ENCODE measurements around the gene SCUBE1. TPM values are rescaled to one million over a fixed set of nuclear protein-coding genes. Genes with fewer than 3 reads are reported as not detected.
A peak's percentile ranks its signal among the peaks of the same experiment; 100 is the strongest.

The SCUBE1 gene
- total and polyA plus RNA-seq, 2 experiments from 2014 or later, result 0.81 to 3.2 TPM

DNA sequence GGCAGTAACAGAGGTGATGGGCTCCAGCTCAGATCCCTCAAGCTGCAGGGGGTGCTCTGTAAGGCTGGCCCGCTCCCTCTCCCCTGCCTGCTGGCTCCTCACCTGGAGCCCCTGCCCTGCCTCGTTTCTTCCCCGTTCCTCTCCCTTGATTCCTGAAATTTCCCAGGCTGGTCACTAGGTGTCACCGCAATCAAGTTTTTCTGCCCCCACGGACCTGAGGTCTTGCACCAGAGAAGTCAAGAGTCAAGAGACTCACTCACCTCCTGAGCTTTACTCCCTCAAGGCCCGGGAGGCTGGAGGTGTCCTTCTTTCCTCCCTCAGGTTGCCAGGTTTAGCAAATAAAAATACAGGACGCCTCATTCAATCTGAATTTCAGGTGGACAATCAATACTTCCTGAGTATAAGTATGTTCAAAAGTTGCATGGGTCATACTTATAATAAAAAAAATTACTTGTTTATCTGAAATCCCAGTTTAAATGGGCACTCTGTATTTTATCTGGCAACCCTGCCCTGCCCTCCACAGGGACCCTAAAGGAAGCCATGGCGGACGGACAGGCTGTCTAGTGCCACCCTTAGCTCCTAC lies 69.2 kb downstream of the SCUBE1 start:
- Histone ChIP-seq H3K36me3 (ENCODE audit: insufficient read depth) (no peaks in the 10 kb centered on the region), H3K27me3 (ENCODE audit: insufficient read depth) (no peaks in the 10 kb centered on the region), H3K4me3 (no peak overlapping the region), H3K4me2 (no peak overlapping the region), H3K4me1 (ENCODE audit: insufficient read depth) (peaks cover 13% of the 10 kb centered on the region), H3K27ac (ENCODE audit: low read depth) (no peak overlapping the region), H3K9me2 (ENCODE audit: insufficient read depth) (no peaks in the 10 kb centered on the region), H4K20me1 (replicated peaks; ENCODE audit: insufficient read depth) (no peaks in the 10 kb centered on the region), H2AFZ (no peak overlapping the region), H3F3A (replicated peaks; ENCODE audit: low read depth) (no peaks in the 10 kb centered on the region), H3K79me2 (replicated peaks; ENCODE audit: insufficient read depth) (no peaks in the 10 kb centered on the region)
- Mint-ChIP-seq H3K4me1 (peaks cover 41% of the 10 kb centered on the region), H3K27ac (no peak overlapping the region), H3K36me3 (ENCODE audit: low read depth) (no peaks in the 10 kb centered on the region), H3K4me3 (no peak overlapping the region; the same call in 2 of the 3 replicates), H3K27me3 (ENCODE audit: insufficient read depth, low read depth, poor library complexity) (peaks cover 11% of the 10 kb centered on the region), H3K9me3 (no peaks in the 10 kb centered on the region)
- TF ChIP-seq, protein P1, sequence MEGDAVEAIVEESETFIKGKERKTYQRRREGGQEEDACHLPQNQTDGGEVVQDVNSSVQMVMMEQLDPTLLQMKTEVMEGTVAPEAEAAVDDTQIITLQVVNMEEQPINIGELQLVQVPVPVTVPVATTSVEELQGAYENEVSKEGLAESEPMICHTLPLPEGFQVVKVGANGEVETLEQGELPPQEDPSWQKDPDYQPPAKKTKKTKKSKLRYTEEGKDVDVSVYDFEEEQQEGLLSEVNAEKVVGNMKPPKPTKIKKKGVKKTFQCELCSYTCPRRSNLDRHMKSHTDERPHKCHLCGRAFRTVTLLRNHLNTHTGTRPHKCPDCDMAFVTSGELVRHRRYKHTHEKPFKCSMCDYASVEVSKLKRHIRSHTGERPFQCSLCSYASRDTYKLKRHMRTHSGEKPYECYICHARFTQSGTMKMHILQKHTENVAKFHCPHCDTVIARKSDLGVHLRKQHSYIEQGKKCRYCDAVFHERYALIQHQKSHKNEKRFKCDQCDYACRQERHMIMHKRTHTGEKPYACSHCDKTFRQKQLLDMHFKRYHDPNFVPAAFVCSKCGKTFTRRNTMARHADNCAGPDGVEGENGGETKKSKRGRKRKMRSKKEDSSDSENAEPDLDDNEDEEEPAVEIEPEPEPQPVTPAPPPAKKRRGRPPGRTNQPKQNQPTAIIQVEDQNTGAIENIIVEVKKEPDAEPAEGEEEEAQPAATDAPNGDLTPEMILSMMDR (conservative IDR thresholded peaks at IDR 0.05; ENCODE audit: low read depth in 2 of 2), result peak; percentile 80 to 95
- TF ChIP-seq JUNB (IDR thresholded peaks at IDR 0.05; ENCODE audit: unreplicated experiment), result no peak
- ATAC-seq (peak; percentile 63), DNase-seq (ENCODE audit: low spot score) (peak; percentile 84)

GRCh38 chr22:43272869-43273318 lies 70.3 kb downstream of the SCUBE1 start:
- Histone ChIP-seq H3K4me1 (ENCODE audit: insufficient read depth) (peaks cover 10% of the 10 kb centered on the region), H3K27me3 (ENCODE audit: insufficient read depth) (no peaks in the 10 kb centered on the region), H2AFZ (no peak overlapping the region), H3K4me3 (no peak overlapping the region), H3K36me3 (ENCODE audit: insufficient read depth) (no peaks in the 10 kb centered on the region), H3F3A (replicated peaks; ENCODE audit: low read depth) (no peaks in the 10 kb centered on the region), H3K27ac (ENCODE audit: low read depth) (no peak overlapping the region), H3K4me2 (no peak overlapping the region), H3K79me2 (replicated peaks; ENCODE audit: insufficient read depth) (no peaks in the 10 kb centered on the region), H4K20me1 (replicated peaks; ENCODE audit: insufficient read depth) (no peaks in the 10 kb centered on the region), H3K9me2 (ENCODE audit: insufficient read depth) (no peaks in the 10 kb centered on the region)
- TF ChIP-seq CREB1 (CRISPR knock-in tag; IDR thresholded peaks at IDR 0.05; ENCODE audit: low read depth) (no peak), JUNB (IDR thresholded peaks at IDR 0.05; ENCODE audit: unreplicated experiment) (no peak), STAT1 (IDR thresholded peaks at IDR 0.05; ENCODE audit: unreplicated experiment) (no peak)
- TF ChIP-seq, protein P1 (conservative IDR thresholded peaks at IDR 0.05; ENCODE audit: low read depth in 2 of 2), result peak in 1 of 2 experiments; percentile 69; a peak in 2 of 4 replicates
- H3K4me1 Mint-ChIP-seq, result peaks cover 38% of the 10 kb centered on the region
- H3K27ac Mint-ChIP-seq, result no peak overlapping the region
- no peak overlapping the region for H3K4me3 Mint-ChIP-seq
- no peaks in the 10 kb centered on the region for H3K9me3 Mint-ChIP-seq
- peaks cover 11% of the 10 kb centered on the region for H3K27me3 Mint-ChIP-seq (ENCODE audit: insufficient read depth, low read depth, poor library complexity)
- ATAC-seq, result no peak; the same call in 2 of the 3 replicates
- peak; percentile 56 for DNase-seq (ENCODE audit: low spot score)
- H3K36me3 Mint-ChIP-seq (ENCODE audit: low read depth), result no peaks in the 10 kb centered on the region

- peaks cover 33% of the 10 kb centered on the region for H3K4me1 Mint-ChIP-seq
Measured at GRCh38 chr22:43272301-43272700, 70.9 kb downstream of the SCUBE1 start.

More at GRCh38 chr22:43272301-43272700, 70.9 kb downstream of the SCUBE1 start:
- Histone ChIP-seq H3K27ac (ENCODE audit: low read depth) (no peak overlapping the region), H3K79me2 (replicated peaks; ENCODE audit: insufficient read depth) (no peaks in the 10 kb centered on the region), H3K27me3 (ENCODE audit: insufficient read depth) (no peaks in the 10 kb centered on the region), H3K4me2 (no peak overlapping the region), H3K9me2 (ENCODE audit: insufficient read depth) (no peaks in the 10 kb centered on the region), H3K4me3 (no peak overlapping the region), H3F3A (replicated peaks; ENCODE audit: low read depth) (no peaks in the 10 kb centered on the region), H3K36me3 (ENCODE audit: insufficient read depth) (no peaks in the 10 kb centered on the region), H4K20me1 (replicated peaks; ENCODE audit: insufficient read depth) (no peaks in the 10 kb centered on the region), H3K4me1 (ENCODE audit: insufficient read depth) (peaks cover 10% of the 10 kb centered on the region), H2AFZ (no peak overlapping the region)
- Mint-ChIP-seq H3K4me3 (no peak overlapping the region; the same call in 2 of the 3 replicates), H3K27ac (no peak overlapping the region), H3K9me3 (no peaks in the 10 kb centered on the region), H3K27me3 (ENCODE audit: insufficient read depth, low read depth, poor library complexity) (peaks cover 11% of the 10 kb centered on the region), H3K36me3 (ENCODE audit: low read depth) (no peaks in the 10 kb centered on the region)
- TF ChIP-seq ETS1 (IDR thresholded peaks at IDR 0.05) (no peak), NANOG (IDR thresholded peaks at IDR 0.05; ENCODE audit: borderline replicate concordance) (no peak), ZNF114 (CRISPR knock-in tag; IDR thresholded peaks at IDR 0.05) (no peak)
- ATAC-seq, result no peak
- no peak for DNase-seq (ENCODE audit: low spot score)
